CD4-positive, alpha-beta T cell (primary cell): ENCODE measurements around the gene MAGED4. TPM values are rescaled to one million over a fixed set of nuclear protein-coding genes. Genes with fewer than 3 reads are reported as not detected.
A peak's percentile ranks its signal among the peaks of the same experiment; 100 is the strongest.
"Not testable (repeated sequence)": the region's sequence is repeated elsewhere in the genome, so short reads cannot be mapped to it uniquely, and the experiment has no call there.

Experiments used
- ATAC-seq: fragments of 200-7000 bp; cut with Tn5 transposase; one replicate; pipeline ENCODE4 v1.10.0; 2022; ENCODE audit warnings: mild to moderate bottlenecking; ENCODE audit not compliant: poor library complexity
- CTCF ChIA-PET: fragments of 350-600 bp; sonication (Branson Sonifier 250); formaldehyde crosslinking; loops from one replicate; lab custom pipeline; 2021; ENCODE audit warnings: antibody characterized with exemption, inconsistent platforms; lab: Charles Lee
- POLR2A ChIA-PET: fragments of 350-600 bp; sonication (Branson Sonifier 250); formaldehyde crosslinking; loops from one replicate; lab custom pipeline; 2021; ENCODE audit warnings: antibody characterized with exemption, inconsistent platforms; lab: Charles Lee
- DNase-seq, 14 experiments: peaks; one replicate each; pipeline ENCODE4 v3.0.0-alpha.2; 2013 to 2020; ENCODE audit warnings: mixed read lengths in 2 of 14
- H3K27ac ChIP-seq, 2 donors: one replicate each; pipeline versions ENCODE4 v1.5.1 to v1.7.0; 2013; ENCODE audit warnings: low read length in 2 of 2, low read depth in 1 of 2, mild to moderate bottlenecking in 1 of 2
- H3K27me3 ChIP-seq, 2 experiments: 1 replicate in 1 of 2; 2 replicates in 1 of 2; pipeline versions ENCODE4 v1.6.1 to v1.7.0; 2013; ENCODE audit warnings: low read length in 2 of 2, control low read depth in 1 of 2, mild to moderate bottlenecking in 1 of 2, moderate library complexity in 1 of 2; ENCODE audit not compliant: insufficient read depth in 2 of 2, control insufficient read depth in 1 of 2
- H3K36me3 ChIP-seq: one replicate; pipeline ENCODE4 v1.6.1; 2013; ENCODE audit warnings: low read length, control low read depth; ENCODE audit not compliant: insufficient read depth
- H3K4me1 ChIP-seq: one replicate; pipeline ENCODE4 v1.6.1; 2013; ENCODE audit warnings: low read length, control low read depth; ENCODE audit not compliant: insufficient read depth
- H3K4me3 ChIP-seq: one replicate; pipeline ENCODE4 v1.5.1; 2013; ENCODE audit warnings: mild to moderate bottlenecking, low read length, moderate library complexity
- H3K9me3 ChIP-seq, 2 experiments: 1 replicate in 1 of 2; 2 replicates in 1 of 2; pipeline versions ENCODE4 v1.6.1 to v1.7.0; 2013; ENCODE audit warnings: low read length in 2 of 2, mild to moderate bottlenecking in 2 of 2, control low read depth in 1 of 2, moderate library complexity in 1 of 2; ENCODE audit not compliant: control insufficient read depth in 1 of 2, insufficient read depth in 1 of 2
- H3K27ac Mint-ChIP-seq: one replicate; pipeline ENCODE4 v1.8.0; 2020; ENCODE audit warnings: mixed read lengths
- H3K27me3 Mint-ChIP-seq: one replicate; pipeline ENCODE4 v1.8.0; 2021; ENCODE audit warnings: mixed read lengths
- H3K36me3 Mint-ChIP-seq: one replicate; pipeline ENCODE4 v1.8.0; 2021; ENCODE audit warnings: low read depth, mixed read lengths
- H3K4me1 Mint-ChIP-seq: one replicate; pipeline ENCODE4 v1.8.0; 2021; ENCODE audit warnings: low read depth, mixed read lengths
- H3K4me3 Mint-ChIP-seq: one replicate; pipeline ENCODE4 v1.8.0; 2020; ENCODE audit warnings: mild to moderate bottlenecking, mixed read lengths
- H3K9me3 Mint-ChIP-seq: one replicate; pipeline ENCODE4 v1.8.0; 2020; ENCODE audit warnings: mixed read lengths
- CTCF ChIP-seq: fragments of 200-600 bp; IDR thresholded peaks from one replicate; pipeline ENCODE4 v1.8.0; 2022; ENCODE audit warnings: antibody characterized with exemption, mild to moderate bottlenecking
- intact Hi-C, 2 experiments: fragments of 100-400 bp; cut with DNase I in 1 of 2; cut with micrococcal nuclease in 1 of 2; formaldehyde crosslinking; loops; one replicate each; pipeline versions ENCODE4 v1.15.1 to v1.9.0; 2023 to 2025; cut with DNase I, micrococcal nuclease
- polyA plus RNA-seq, 2 donors: library from polyadenylated mRNA; unstranded; fragments of 120-200 nt; gene quantifications; one replicate each; pipeline ENCODE4 v1.2.1, GENCODE V29; 2013
- total RNA-seq, 174 experiments: library from RNA in 2 of 174; stranded (reverse) in 2 of 174; gene quantifications; one replicate each; pipeline ENCODE4 v1.2.3 and lab custom pipeline; 2021 to 2026

The MAGED4 gene, protein sequence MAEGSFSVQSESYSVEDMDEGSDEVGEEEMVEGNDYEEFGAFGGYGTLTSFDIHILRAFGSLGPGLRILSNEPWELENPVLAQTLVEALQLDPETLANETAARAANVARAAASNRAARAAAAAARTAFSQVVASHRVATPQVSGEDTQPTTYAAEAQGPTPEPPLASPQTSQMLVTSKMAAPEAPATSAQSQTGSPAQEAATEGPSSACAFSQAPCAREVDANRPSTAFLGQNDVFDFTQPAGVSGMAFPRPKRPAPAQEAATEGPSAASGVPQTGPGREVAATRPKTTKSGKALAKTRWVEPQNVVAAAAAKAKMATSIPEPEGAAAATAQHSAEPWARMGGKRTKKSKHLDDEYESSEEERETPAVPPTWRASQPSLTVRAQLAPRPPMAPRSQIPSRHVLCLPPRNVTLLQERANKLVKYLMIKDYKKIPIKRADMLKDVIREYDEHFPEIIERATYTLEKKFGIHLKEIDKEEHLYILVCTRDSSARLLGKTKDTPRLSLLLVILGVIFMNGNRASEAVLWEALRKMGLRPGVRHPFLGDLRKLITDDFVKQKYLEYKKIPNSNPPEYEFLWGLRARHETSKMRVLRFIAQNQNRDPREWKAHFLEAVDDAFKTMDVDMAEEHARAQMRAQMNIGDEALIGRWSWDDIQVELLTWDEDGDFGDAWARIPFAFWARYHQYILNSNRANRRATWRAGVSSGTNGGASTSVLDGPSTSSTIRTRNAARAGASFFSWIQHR
- total RNA-seq: under 1 TPM; 0.28 to 0.58 TPM
- polyA plus RNA-seq (2013, experiment 1 of 2): 1.1 TPM
- polyA plus RNA-seq (2013, experiment 2 of 2): not detected
- 0 to 0.10 (median 0) reads per million in 172 experiments for total RNA-seq (lab: John Stamatoyannopoulos, UW)

GRCh38 chrX:52184440-52185077 lies at the start of gene MAGED4:
Gene MAGED4, plus strand, starts transcription at chrX:52184888. Its CDS starts 1,035 bp downstream, at chrX:52185923.
- CTCF ChIA-PET, H3K36me3 Mint-ChIP-seq, ATAC-seq, H3K4me1 Mint-ChIP-seq, H3K4me3 Mint-ChIP-seq, H3K4me1 ChIP-seq, DNase-seq, H3K9me3 ChIP-seq, H3K36me3 ChIP-seq, intact Hi-C loops, H3K4me3 ChIP-seq, H3K27ac ChIP-seq, H3K27me3 ChIP-seq, H3K27ac Mint-ChIP-seq, H3K27me3 Mint-ChIP-seq, H3K9me3 Mint-ChIP-seq, POLR2A ChIA-PET: not testable (repeated sequence)

GRCh38 chrX:52138830-52139544 lies 45.7 kb upstream of the MAGED4 start:
- Histone ChIP-seq H3K36me3 (no peaks in the 10 kb centered on the region), H3K27me3 (no peaks in the 10 kb centered on the region), H3K27ac (no peak overlapping the region), H3K9me3 (no peaks in the 10 kb centered on the region), H3K4me1 (no peaks in the 10 kb centered on the region), H3K4me3 (no peak overlapping the region)
- no peaks in the 10 kb centered on the region for H3K9me3 Mint-ChIP-seq
- ChIA-PET POLR2A (no interaction called here), CTCF (no interaction called here)
- H3K27me3 Mint-ChIP-seq: no peaks in the 10 kb centered on the region
- TF ChIP-seq CTCF: no peak
- DNase-seq (peak in 1 of 14 experiments; percentile 2), ATAC-seq (no peak)
- H3K4me1 Mint-ChIP-seq: no peaks in the 10 kb centered on the region
- H3K36me3 Mint-ChIP-seq: no peaks in the 10 kb centered on the region
- no peak overlapping the region for H3K4me3 Mint-ChIP-seq
- H3K27ac Mint-ChIP-seq: no peak overlapping the region
- intact Hi-C loops: no loop called here

GRCh38 chrX:52139545-52139895 lies 45.2 kb upstream of the MAGED4 start:
- DNase-seq: no peak
- H3K27me3 Mint-ChIP-seq: no peaks in the 10 kb centered on the region
- no peak for TF ChIP-seq CTCF
- ChIA-PET POLR2A (no interaction called here), CTCF (no interaction called here)
- no peaks in the 10 kb centered on the region for H3K9me3 ChIP-seq
- H3K4me3 ChIP-seq: no peak overlapping the region
- H3K27ac ChIP-seq: no peak overlapping the region
- no peaks in the 10 kb centered on the region for H3K27me3 ChIP-seq
- no peaks in the 10 kb centered on the region for H3K36me3 Mint-ChIP-seq
- no peak overlapping the region for H3K27ac Mint-ChIP-seq
- no peaks in the 10 kb centered on the region for H3K36me3 ChIP-seq
- no peaks in the 10 kb centered on the region for H3K4me1 Mint-ChIP-seq
- no peaks in the 10 kb centered on the region for H3K9me3 Mint-ChIP-seq
- H3K4me1 ChIP-seq: no peaks in the 10 kb centered on the region
- H3K4me3 Mint-ChIP-seq: no peak overlapping the region
- intact Hi-C loops: no loop called here
- ATAC-seq: no peak
